ENCODE measurements around the gene TOR1AIP2. TPM values are rescaled to one million over a fixed set of nuclear protein-coding genes. Genes with fewer than 3 reads are reported as not detected.
"Not testable (repeated sequence)": the region's sequence is repeated elsewhere in the genome, so short reads cannot be mapped to it uniquely, and the experiment has no call there.

Gene TOR1AIP2
- polyA plus RNA-seq, 4 donors, result 32.8 to 39.6 (median 36.4) TPM

DNA sequence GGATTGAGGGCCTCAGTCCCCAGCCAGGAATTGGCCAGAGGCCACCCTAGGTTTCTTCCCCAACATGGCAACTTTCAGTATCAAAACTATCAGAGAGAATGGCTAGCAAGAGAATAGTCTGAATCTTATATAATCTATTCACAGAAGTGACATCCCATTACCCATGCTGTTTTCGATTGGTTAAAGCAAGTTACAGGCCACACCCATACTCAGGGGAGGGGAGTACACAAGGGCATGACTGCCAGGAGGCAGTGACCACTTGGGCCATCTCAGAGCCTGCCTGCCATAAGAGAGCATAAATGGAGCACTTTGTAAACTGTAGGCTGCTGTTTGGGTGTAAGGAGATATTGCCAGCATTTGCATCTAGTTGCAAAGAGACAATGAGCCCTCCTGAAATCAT, 69.1 kb downstream of the TOR1AIP2 start:
- DNase-seq (ENCODE audit: low read depth in 4 of 4, low spot score in 3 of 4), result no peak

DNA sequence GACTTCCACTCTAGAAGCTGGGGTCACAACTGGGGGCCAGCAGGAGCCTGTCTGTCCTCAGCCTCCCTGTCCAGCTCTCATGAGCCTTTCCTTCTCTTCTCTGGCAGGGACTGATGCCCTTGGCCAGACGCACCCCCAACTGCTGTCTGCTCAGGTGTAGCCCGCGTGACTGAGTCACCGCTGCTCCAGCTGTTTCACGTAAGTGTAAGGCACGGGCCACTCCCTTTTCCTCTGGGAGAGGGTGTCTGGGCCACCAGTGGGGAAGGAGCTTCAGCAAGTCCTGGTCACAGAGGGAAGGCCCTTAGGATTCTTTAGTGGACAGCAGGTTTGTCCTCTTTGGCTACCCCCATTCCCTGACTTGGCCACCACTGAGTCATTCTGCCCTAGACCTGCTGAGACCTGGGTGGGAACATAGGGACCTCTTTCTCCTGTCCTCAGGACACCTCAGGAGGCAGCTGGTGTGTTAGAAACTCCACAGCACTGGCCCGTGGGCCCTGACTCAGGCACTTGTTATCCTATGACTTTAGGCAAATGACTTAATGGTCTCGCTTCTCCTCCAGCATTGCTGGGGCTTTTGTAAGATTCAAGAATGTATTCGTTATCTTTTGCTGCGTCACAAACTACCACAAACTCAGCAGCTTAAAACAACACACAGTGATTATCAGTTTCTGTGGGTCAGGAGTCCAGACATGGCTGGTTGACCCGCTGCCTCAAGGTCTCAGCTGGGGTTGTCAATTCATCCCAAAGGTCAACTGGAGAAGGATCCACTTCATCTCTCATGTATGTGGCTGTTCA, 69.7 kb downstream of the TOR1AIP2 start:
- no peak for DNase-seq (ENCODE audit: low read depth in 4 of 4, low spot score in 3 of 4)

DNA sequence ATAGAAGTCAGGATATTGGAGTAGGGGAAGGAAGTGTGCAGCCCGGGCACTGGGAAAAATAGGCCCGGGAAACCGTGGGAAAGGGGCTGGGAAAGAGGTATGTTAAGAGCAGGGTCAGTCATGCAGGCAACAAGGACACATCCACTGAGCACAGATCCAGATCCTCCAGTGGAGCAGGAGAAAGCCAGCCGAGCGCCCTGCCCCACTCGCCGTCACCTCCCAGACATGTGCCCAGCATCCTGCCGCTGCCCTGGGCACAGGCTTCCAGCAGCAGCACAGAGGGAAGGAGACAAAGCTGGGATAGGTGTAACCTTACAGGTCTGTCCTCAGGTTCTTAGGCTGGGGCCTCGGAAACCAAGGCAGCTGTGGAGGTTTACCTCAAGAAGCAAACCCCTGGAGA, 70.3 kb downstream of the TOR1AIP2 start:
- no peak for DNase-seq (ENCODE audit: low read depth in 4 of 4, low spot score in 3 of 4)

DNA sequence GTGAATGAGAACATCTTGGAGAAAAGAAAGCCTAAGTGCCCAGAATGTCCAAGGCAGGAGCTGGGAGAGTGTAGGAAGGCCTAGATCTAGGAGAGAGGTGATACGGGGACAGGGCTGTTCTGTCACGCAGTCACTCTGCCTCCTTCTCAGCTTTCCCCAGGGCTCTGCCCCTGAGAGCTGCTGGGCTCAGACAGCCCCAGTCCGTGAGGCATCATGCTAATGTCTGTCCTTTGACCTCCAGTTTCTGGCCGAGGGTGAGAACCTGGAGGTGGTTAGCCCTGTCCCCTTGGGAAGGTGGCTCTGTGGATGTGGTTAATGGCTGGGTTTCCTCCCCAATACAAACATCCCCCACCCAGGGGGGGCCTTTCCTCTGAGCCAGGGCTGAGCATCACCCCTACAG, 71.3 kb downstream of the TOR1AIP2 start:
- DNase-seq (ENCODE audit: low read depth in 4 of 4, low spot score in 3 of 4), result no peak

DNA sequence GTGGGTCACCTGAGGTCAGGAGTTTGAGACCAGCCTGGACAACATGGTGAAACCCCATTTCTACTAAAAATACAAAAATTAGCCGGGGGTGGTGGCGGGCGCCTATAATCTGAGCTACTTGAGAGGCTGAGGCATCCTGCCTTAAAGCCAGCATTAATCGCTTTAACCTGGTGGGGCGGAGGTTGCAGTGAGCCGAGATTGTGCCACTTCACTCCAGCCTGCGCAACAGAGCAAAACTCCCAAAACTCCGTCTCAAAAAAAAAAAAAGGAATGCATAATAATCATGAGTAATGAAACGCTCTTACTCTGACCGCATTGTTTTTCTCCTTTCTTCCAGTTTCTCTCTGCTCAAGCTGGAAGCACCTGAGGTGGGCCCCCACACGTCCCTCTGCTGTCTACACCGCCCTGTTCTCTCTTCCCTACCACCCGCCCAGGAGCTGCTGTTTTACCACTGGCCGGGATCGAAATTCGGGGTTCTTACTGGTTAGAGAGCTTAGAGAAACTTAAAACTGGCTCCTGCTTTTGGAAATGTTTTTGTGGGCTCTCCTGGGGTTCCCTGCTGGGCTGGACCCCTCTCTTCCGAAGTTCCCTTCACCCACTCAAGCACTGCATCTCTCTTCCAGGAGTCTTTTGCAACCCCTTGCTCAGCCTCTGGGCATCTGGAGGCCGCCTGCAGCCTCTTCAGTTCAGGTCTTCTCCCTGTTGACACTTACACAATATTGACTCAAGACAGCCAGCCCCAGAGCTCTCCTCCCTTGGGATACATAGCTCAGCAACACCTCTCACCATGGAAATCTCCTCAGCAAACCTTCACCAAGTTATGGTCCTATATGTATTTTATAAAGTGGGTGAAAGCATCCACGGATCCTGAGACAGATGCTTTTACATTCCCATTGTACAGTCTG, 72.1 kb downstream of the TOR1AIP2 start:
- DNase-seq (ENCODE audit: low read depth in 4 of 4, low spot score in 3 of 4), result no peak

DNA sequence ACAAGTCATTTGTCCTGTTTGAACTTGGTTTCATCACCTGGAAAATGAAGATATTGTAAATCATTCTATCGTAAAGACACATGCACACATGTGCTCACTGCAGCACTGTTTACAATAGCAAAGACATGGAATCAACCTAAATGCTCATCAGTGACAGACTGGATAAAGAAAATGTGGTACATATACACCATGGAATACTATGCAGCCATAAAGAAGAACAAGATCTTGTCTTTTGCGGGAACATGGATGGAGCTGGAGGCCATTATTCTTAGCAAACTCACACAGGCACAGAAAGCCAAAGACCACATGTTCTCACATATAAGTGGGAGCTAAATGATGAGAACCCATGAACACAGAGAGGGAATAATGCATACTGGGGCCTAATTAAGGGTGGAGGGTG, 73.2 kb downstream of the TOR1AIP2 start:
- DNase-seq (ENCODE audit: low read depth in 4 of 4, low spot score in 3 of 4), result not testable (repeated sequence)

DNA sequence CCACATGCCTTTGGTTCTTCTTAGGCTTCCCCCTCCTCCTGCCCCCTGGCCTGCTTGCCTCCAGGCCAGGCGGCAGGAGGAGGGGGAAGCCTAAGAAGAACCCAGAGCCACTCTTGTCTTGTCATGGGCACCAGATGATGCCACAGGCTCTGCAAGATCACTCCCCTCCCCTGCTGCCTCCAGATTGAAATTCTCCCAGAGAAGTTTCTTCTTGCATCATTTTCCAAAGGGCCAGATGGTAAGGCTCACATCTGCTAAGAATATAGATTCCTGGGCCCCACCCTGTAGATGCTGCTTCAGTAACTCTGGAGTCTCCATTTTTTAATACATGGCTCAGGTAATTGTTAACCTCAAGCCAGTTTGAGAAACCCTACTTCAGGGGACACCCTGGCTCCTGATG, 73.7 kb downstream of the TOR1AIP2 start:
- DNase-seq (ENCODE audit: low read depth in 4 of 4, low spot score in 3 of 4), result no peak

DNA sequence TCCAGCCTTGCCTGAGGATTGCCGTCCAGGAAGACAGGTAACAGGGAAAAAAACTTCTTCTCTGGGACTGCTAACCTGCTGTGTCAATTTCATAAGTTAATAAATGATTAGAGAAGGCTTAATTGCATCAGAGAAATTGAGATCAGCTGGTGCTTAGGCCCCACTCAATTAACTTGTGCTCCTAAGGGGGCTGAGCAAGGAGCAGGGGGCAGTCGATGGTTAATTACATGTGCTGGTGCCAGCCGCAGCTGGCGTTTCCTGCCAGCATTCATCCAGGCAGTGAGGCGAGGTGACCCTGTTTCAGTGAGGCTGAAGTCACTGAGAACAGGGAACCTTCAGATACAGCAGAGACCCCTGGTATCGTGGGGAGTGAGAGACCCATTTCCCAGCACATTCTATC, 74.5 kb downstream of the TOR1AIP2 start:
- DNase-seq (ENCODE audit: low read depth in 4 of 4, low spot score in 3 of 4), result no peak

DNA sequence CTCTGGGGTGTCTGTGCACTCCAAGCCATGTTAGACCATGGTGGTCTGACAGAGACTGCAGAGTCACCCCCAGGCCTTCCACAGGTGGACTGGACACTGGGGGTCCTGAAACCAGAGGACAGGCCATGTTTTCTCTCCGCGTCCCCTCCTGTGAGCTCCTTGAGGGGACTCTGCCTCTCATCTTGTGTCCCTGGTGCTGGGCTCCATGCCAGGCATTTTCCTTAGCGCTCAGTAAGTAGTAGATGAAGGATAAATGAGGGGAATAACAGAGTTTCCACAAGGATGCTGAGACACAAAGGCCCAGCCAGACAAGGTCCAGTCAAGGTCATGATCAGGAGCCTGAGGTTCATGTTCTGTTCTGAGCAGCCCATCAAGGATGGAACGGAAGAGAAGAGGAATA, 77.1 kb downstream of the TOR1AIP2 start:
- no peak for DNase-seq (ENCODE audit: low read depth in 4 of 4, low spot score in 3 of 4)

DNA sequence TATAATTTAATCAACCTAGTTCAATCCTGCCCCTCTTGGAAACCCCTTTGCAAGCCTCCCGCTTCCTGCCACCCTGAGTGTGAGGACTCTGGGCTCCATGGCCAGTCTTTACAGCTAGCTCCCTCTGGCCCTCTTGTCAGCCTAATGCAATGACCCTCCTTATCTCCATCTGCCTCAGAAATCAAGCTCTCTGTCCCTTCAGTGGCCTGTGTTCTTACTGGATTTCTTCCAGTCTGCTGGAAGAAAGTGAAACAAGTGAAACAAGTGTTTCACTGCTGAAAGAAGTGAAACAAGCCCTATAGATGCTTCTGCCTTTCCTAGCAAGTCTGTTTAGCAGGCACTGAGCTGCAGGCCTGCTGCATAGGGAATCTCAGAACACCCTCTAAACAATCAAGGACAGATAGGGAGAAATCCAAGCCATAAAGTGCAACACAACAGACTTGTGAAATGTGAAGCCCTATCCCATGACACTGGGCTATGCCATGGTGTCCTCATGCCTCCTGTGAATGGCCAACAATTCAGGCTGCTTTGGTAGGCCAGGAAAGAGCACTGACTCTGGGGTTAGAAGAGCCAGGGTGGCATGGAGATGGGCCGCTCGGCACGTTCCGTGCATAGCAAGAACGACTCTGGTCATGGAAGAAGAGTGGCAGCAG, 78.6 kb downstream of the TOR1AIP2 start:
- no peak for DNase-seq (ENCODE audit: low read depth in 4 of 4, low spot score in 3 of 4)

DNA sequence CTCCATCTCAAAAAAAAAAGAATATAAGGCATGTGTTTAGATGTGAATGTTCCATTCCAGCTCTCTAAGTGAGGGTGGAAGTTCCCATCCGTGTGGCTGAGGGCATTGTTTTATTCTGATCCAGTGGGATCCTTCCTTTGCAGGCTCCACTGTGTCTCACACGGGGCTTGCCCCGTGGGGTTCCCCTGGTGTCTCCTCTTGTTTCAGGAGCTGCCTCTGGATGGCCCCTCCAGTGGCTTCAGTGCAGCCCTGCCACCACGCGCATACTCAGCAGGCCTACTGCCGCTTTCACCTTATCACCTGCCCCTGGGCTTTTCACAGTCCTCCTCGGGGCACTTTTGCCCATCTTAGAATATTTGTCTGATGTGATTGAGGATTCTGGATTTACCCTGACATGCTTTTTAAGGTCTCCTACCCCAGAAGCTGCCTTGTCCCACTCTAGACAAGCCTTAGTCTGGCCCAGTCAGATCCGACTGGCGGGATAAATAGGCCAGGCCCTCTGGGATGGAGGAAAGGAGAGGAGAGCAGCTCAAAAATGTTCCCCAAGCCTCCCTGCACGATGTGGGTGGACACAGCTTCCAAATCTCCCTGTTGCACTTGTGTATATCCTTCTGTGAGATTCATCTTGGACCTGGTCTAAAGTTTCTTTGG, 79.3 kb downstream of the TOR1AIP2 start:
- DNase-seq (ENCODE audit: low read depth in 4 of 4, low spot score in 3 of 4), result no peak

DNA sequence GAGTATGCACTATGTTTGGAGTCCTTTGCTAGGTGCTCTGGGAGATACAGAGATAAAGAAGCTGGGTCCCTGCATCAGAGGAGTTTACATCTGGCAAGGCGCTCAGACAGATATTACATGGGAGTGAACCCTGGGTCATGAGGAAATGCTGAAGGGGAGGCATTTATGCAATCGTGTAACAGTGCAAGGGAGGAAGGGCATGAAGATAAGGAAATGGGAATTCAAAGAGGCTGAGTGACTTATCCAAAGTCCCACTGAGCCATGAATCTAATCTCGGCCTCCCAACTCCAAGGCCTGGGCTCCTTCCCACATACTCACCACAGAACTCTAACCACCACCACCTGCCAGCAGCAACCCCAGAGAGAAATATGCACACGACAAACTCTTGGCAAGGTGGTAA, 82.9 kb downstream of the TOR1AIP2 start:
- no peak for DNase-seq (ENCODE audit: low read depth in 4 of 4, low spot score in 3 of 4)

DNA sequence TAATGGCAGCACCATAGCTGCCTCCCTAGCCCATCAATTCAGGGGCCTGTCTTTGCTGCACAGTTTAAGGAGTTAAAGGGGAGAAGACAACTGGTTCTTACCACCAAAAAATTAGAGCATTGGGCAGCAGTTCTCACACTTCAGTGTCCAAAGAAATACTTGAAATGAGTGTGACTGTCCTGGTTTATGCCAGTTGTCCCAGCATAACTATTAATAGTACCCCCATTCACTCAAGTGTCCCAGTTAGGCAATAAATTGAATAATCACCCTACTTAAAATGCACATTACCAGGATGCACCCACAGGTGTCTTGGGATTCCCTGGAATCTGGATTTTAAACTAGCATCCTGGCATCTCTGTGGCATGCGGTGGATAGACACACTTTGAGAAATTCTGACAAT, 83.5 kb downstream of the TOR1AIP2 start:
- DNase-seq (ENCODE audit: low read depth in 4 of 4, low spot score in 3 of 4), result no peak

DNA sequence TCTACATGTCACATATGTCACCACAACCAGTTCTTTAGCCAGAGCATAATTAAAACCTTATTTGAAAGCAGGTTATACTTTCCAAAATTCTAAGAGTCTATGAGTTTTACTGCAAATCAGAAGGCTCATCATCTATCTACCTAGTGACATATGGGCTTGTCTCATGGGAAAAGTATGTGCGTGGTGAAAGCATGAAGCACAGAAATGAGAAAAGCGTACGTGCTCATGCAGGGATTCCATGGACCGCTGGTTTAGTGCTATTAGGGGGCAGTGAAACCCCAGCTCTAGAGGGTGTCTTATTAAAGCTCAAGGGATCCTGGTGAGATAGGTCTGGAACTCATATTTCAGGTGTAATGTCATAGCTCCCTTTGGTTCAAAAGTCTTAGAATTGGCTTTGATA, 84.3 kb downstream of the TOR1AIP2 start:
- no peak for DNase-seq (ENCODE audit: low read depth in 4 of 4, low spot score in 3 of 4)

Other genes with a start within 250 kb of the TOR1AIP2 start
- gene FAM163A, start 134.5 kb downstream of the TOR1AIP2 start, polyA plus RNA-seq (ENCODE audit: insufficient read length in 4 of 4), result 1 to 10 TPM in 1 of 4 donors, under 1 TPM in 3; 0.25 to 1.1 (median 0.64) TPM
- 10 to 100 TPM; 44.7 to 67.4 (median 57.7) TPM for gene TOR1AIP1, start 4.5 kb upstream of the TOR1AIP2 start, polyA plus RNA-seq (ENCODE audit: insufficient read length in 4 of 4)
- gene CEP350, start 77.0 kb upstream of the TOR1AIP2 start, polyA plus RNA-seq (ENCODE audit: insufficient read length in 4 of 4), result 10 to 100 TPM; 20.7 to 31.5 (median 28.7) TPM

Data from left renal pelvis (tissue), 4 donors.